Measurements from ENCODE around the gene UMODL1. TPM values are rescaled to one million over a fixed set of nuclear protein-coding genes. Genes with fewer than 3 reads are reported as not detected.
"Not testable (repeated sequence)": the region's sequence is repeated elsewhere in the genome, so short reads cannot be mapped to it uniquely, and the experiment has no call there.

The UMODL1 gene
- total RNA-seq, 4 donors from 2014 or later: 0.15 to 0.21 TPM; not detected in 2

DNA sequence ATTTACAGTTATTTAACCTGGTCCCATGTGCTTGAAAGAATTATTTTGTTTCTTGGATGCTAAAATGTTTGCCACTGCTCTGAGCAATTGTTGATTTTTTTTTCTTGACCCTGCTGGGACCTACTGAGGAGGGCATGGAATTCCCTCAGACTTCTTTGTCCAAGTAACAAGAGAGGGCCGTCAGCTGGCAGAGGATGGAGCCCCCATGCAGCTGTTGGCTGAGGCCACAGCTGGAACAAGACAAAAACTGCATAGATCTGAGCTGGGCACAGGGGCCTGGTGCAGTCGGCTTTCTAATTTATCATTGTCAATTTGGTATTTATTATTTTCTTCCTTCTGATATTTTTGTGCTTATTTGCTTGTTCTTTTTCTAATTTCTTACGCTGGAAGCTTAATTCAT lies 108.2 kb downstream of the UMODL1 start:
- 70% methylated on average over 3 of the region's 3 CpGs for WGBS

DNA sequence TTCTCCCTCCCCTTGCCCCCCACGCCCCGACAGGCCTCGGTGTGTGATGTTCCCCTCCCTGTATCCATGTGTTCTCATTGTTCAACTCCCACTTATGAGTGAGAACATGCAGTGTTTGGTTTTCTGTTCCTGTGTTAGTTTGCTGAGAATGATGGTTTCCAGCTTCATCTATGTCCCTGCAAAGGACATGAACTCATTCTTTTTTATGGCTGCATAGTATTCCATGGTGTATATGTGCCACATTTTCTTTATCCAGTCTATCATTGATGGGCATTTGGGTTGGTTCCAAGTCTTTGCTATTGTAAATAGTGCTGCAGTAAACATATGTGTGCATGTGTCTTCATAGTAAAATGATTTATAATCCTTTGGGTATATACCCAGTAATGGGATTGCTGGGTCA lies 108.9 kb downstream of the UMODL1 start:
- H3K36me3 ChIP-seq; H3K27me3 ChIP-seq; H3K4me3 ChIP-seq; DNase-seq (ENCODE audit: low spot score in 2 of 2); H3K27ac ChIP-seq; H3K4me1 ChIP-seq; H3K9me3 ChIP-seq: not testable (repeated sequence)
- WGBS: 92% methylated on average over 3 of the region's 3 CpGs

More for the DNA sequence above, 108.2 kb downstream of the UMODL1 start:
- H3K4me3 ChIP-seq: no peak overlapping the region
- peaks cover 3% of the 10 kb centered on the region for H3K4me1 ChIP-seq
- no peak overlapping the region for H3K27ac ChIP-seq
- H3K9me3 ChIP-seq: no peaks in the 10 kb centered on the region
- DNase-seq (ENCODE audit: low spot score in 2 of 2): no peak
- no peaks in the 10 kb centered on the region for H3K27me3 ChIP-seq
- H3K36me3 ChIP-seq: no peaks in the 10 kb centered on the region
- no peak for TF ChIP-seq EP300 (IDR thresholded peaks at IDR 0.05)
- no peak for TF ChIP-seq POLR2A (IDR thresholded peaks at IDR 0.05)
- no peak for TF ChIP-seq POLR2AphosphoS5 (IDR thresholded peaks at IDR 0.05)
- TF ChIP-seq, protein P1, sequence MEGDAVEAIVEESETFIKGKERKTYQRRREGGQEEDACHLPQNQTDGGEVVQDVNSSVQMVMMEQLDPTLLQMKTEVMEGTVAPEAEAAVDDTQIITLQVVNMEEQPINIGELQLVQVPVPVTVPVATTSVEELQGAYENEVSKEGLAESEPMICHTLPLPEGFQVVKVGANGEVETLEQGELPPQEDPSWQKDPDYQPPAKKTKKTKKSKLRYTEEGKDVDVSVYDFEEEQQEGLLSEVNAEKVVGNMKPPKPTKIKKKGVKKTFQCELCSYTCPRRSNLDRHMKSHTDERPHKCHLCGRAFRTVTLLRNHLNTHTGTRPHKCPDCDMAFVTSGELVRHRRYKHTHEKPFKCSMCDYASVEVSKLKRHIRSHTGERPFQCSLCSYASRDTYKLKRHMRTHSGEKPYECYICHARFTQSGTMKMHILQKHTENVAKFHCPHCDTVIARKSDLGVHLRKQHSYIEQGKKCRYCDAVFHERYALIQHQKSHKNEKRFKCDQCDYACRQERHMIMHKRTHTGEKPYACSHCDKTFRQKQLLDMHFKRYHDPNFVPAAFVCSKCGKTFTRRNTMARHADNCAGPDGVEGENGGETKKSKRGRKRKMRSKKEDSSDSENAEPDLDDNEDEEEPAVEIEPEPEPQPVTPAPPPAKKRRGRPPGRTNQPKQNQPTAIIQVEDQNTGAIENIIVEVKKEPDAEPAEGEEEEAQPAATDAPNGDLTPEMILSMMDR (IDR thresholded peaks at IDR 0.05): no peak

DNA sequence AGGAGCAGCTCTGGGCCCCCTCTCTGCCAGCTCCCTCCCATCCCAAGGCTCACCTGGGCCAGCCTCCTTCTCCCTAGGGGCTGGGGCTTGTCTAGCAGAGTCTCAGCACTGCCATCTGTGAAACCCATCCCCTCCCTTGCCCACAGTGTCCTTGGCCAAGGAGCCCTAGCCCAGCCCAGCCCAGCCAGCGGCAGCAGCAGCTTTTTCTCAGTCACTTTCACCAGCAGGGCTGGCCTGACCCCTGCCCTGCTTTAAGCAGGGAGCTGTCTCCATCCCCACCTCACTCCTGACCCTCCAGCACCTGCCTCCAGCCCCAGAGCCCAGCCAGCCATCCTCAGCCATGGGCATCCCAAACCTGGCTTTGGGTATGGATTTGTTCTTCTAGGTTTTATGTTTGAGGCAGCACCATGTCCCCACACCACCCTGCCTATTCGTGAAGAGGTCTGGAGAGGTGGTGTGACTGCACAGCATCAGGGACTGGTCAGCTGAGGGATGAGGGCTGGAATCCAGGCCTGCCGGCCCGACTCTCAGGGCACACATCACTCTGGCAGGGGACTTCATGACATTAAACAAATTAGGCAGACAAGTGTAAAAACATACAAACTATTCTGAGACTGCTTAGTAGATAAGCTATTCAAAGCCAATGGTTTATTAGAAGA lies 111.7 kb downstream of the UMODL1 start:
- TF ChIP-seq POLR2AphosphoS5 (IDR thresholded peaks at IDR 0.05) (no peak), POLR2A (IDR thresholded peaks at IDR 0.05) (no peak), EP300 (IDR thresholded peaks at IDR 0.05) (no peak)
- TF ChIP-seq, protein P1 (IDR thresholded peaks at IDR 0.05): no peak
- no peaks in the 10 kb centered on the region for H3K27me3 ChIP-seq
- H3K4me3 ChIP-seq: no peak overlapping the region
- H3K27ac ChIP-seq: no peak overlapping the region
- peaks cover 4% of the 10 kb centered on the region for H3K4me1 ChIP-seq
- DNase-seq (ENCODE audit: low spot score in 2 of 2): no peak
- H3K36me3 ChIP-seq: no peaks in the 10 kb centered on the region
- H3K9me3 ChIP-seq: no peaks in the 10 kb centered on the region
- 79% methylated on average over 4 of the region's 4 CpGs for WGBS

DNA sequence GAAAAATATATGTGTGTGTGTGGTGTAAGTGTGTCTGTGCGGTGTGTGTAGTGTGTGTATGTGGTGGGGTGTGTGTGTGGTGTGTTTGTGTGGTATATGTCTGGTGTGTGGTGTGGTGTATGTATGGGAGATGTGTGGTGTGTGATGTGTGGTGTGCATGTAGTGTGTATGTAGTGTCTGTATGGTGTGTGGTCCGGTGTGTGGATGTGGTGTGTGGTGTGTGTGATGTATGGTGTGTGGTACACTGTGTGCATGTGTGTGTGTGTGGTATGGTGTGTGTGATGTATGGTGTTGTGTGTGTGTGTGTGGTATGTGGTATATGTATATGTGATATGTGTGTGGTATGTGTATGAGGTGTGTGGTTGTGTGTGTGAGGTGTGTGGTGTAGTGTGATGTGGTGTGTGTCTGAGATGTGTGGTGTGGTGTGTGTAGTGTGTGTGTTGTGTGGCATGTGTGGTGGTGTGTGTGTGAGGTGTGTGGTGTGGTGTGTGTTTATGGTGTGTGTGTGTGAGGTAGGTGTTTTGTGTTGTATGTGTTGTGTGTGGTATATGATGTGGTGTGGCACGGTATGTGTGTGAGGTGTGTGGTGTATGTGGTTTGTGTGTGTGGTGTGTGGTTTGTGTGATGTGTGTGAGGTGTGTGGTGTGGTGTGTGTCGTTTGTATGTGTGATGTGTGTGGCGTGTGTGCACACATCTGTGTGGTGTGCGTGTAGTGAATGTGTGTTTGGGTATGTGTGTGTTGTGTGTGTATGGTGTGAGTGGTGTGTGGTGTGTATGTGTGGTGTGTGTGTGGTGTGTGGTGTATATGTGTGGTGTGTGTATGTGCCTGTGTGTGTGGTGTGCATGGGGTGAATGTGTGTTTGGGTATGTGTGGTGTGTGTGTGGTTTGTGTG lies 112.5 kb downstream of the UMODL1 start:
- H3K27ac ChIP-seq: no peak overlapping the region
- DNase-seq (ENCODE audit: low spot score in 2 of 2): no peak
- peaks cover 12% of the 10 kb centered on the region for H3K4me1 ChIP-seq
- no peaks in the 10 kb centered on the region for H3K27me3 ChIP-seq
- 96% methylated on average over 6 of the region's 6 CpGs for WGBS
- H3K36me3 ChIP-seq: no peaks in the 10 kb centered on the region
- no peak for TF ChIP-seq POLR2AphosphoS5 (IDR thresholded peaks at IDR 0.05)
- TF ChIP-seq, protein P1 (IDR thresholded peaks at IDR 0.05): no peak
- TF ChIP-seq EP300 (IDR thresholded peaks at IDR 0.05): no peak
- no peak for TF ChIP-seq POLR2A (IDR thresholded peaks at IDR 0.05)
- H3K9me3 ChIP-seq: no peaks in the 10 kb centered on the region
- no peak overlapping the region for H3K4me3 ChIP-seq

DNA sequence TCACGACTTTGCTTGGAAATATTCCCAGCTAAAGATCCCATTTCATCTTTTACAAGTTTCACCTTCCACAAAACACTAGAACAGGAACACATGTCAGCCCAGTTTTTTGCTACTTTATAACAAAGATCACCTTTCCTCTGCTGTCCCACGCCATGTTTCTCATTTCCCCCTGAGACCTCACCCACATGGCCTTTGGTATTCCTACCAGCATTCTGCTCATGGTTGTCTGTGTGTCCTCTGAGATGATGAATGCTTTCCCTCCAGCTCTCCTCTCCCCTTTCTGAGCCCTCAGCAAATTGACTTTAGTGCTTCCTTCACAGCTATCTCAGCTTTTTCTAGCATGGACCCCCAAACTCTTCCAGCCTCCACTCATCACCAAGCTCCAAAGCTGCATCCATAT lies 115.5 kb downstream of the UMODL1 start:
- no peak overlapping the region for H3K27ac ChIP-seq

More for the DNA sequence above, 115.5 kb downstream of the UMODL1 start:
- no peak for TF ChIP-seq POLR2A (IDR thresholded peaks at IDR 0.05)
- TF ChIP-seq, protein P1 (IDR thresholded peaks at IDR 0.05): no peak
- TF ChIP-seq EP300 (IDR thresholded peaks at IDR 0.05): no peak
- no peak for TF ChIP-seq POLR2AphosphoS5 (IDR thresholded peaks at IDR 0.05)
- no peak for DNase-seq (ENCODE audit: low spot score in 2 of 2)
- H3K4me3 ChIP-seq: no peak overlapping the region
- no peaks in the 10 kb centered on the region for H3K36me3 ChIP-seq
- no peaks in the 10 kb centered on the region for H3K9me3 ChIP-seq
- WGBS: 71% methylated on average over 2 of the region's 2 CpGs
- peaks cover 17% of the 10 kb centered on the region for H3K4me1 ChIP-seq
- no peaks in the 10 kb centered on the region for H3K27me3 ChIP-seq

All from suprapubic skin (tissue), 4 donors.